HuH-7 (cell line): ENCODE data around the gene ABCB1.
"Not testable (repeated sequence)": the region's sequence is repeated elsewhere in the genome, so short reads cannot be mapped to it uniquely, and the experiment has no call there.

Source experiments
- DNase-seq: peaks from one replicate; pipeline ENCODE4 v3.0.0; 2011; ENCODE audit warnings: low spot score

ABCB1 gene

DNA sequence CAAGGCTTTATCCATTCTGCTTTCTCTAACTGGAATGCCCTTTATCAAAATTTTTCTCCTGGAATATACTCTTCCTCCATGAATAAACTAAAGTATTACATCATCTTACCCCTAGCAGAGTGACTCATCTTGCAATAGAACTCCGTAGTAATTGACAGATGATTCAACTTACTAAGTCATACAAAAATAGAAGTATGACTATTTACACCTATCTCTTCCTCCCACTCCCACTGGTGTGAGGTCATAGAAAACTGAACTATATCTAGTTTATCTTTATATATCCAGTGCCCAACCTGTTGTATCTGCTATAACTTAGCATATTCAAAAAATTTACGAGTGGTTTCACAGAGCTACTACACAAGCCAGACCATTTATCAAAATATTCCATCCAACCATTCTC is 26.1 kb downstream of the ABCB1 start:
- DNase-seq, result no peak

DNA sequence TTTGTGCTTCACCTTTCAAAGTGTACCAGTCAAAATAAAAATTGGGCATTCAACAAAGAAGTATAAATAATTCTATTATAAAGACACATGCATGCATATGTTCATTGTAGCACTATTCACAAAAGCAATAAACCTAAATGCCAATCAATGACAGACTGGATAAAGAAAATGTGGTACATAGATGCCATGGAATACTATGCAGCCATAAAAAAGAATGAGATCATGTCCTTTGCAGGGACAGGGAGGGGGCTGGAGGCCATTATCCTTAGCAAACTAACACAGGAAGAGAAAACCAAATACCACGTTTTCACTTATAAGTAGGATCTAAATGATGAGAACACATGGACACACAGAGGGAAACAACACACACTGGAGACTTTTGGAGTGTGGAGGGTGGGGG is 28.2 kb downstream of the ABCB1 start:
- DNase-seq, result not testable (repeated sequence)

DNA sequence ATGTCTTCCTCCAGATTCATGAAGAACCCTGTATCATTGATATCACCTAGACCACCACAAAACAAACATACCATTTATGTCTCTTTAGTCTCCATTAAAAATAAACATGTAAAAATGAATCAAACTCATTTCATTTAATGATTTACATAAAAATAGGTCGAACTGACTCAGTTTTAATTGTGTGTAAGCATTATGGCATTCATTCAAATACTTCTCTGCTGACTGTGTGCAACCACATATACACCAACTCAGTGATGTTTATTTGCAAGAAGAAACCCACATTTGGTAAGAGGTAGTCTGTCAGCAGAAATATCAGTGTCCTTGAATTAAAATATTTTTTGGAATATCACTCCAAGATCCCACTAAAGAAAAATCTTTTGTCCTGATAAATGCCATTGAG is 30.5 kb downstream of the ABCB1 start:
- DNase-seq, result no peak

DNA sequence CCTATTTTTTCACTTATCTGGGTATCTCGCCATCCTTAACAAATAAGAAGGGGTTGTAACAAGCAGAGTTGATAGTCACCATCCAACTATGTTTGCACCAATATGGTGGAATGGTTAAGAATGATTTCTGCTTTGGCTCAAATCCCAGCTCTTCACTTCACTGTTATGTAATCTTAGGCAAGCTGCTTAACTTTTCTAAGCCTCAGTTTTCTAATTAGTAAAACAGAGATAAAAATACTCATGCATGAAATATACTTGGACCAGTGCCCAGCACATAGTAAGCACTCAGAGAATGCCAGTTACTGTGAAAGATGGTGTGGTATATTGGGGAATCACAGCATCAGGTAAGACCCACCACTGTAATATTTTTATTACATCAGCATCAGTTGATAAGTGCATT is 33.6 kb downstream of the ABCB1 start:
- DNase-seq, result no peak

DNA sequence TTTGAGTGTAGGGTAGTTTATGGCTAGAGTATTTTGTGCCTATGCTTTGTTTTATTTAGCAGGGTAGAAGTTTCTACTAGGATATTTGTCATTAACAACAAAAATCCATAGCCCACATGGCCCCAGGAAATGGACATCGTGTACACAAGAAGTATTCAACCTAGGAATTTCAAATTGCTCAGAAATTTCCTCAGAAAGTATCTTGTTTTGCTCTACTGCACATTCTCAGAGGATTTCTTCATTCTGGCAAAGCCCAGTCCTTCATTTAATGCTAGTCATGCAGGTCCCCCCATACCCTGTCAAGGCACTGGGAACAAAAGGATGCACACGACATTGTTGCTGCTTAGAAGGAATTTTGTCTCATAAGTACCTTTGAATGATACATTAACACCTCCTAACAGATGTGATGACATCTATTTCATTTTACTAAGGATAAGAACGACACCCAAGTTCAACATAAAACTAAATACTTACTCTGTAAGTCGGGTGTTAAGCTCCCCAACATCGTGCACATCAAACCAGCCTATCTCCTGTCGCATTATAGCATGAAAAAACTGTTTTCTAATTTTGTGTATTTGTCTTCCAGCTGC is 34.3 kb downstream of the ABCB1 start:
- no peak for DNase-seq

DNA sequence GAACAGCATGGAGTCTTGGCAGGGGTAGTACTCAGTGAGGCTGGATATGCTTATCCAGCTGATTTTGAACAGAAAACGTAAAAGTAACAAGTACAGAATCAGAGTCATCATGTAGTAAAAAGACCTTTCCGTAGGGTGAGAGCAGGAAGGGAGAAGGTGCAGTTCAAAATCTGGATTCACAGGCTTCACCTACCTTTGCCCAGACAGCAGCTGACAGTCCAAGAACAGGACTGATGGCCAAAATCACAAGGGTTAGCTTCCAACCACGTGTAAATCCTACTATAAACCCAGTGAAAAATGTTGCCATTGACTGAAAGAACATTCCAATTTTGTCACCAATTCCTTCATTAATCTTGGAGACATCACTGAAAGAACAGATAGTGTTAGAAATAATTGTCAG is 34.8 kb downstream of the ABCB1 start:
- no peak for DNase-seq

DNA sequence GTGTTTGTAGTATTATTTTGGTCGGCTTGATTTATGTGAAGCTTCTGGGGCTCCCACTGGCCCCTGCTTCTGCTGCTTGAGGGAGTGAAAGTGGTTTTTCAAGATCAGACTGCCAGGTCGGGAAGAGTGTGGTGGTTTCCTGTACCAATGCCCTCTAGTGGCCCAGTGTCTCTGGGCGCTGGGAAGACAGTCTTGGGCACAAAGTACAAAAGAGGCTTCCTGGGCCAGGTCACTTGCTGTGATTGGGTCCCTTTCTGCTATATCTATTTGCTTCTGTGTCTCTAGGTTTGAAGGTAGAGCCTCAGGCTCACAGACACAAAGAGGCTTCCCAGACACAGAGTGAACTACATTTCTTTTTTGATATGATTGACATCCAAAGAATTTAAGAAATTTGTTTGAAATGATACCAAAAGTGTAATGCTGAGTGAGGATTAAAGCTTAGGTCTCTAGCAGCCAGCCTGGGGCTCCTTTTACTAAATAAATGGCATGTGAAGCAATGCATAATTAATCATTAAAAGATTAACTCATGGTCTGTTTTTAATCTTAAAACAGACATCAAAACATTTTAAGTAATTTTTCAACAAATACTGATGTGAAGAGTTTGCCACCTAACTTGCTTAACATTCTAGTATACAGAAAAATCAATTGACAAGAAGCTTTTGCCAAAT is 36.3 kb downstream of the ABCB1 start:
- peak; percentile 11 for DNase-seq

DNA sequence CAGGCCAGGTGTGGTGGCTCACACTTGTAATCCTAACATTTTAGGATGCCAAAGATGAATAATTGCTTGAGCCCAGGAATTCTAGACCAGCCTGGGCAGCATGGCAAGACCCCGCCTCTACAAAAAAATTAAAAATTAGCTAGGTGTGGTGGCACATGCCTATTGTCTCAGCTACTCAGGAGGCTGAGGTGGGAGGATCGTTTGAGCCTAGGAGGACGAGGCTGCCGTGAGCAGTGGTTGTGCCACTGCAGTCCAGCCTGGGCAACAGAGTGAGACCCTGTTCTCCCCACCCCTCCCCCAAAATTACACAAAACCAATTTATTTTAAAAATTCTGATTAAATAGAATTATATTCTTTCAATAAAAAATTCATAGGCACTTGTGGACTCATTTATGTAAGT is 39.0 kb downstream of the ABCB1 start:
- no peak for DNase-seq

DNA sequence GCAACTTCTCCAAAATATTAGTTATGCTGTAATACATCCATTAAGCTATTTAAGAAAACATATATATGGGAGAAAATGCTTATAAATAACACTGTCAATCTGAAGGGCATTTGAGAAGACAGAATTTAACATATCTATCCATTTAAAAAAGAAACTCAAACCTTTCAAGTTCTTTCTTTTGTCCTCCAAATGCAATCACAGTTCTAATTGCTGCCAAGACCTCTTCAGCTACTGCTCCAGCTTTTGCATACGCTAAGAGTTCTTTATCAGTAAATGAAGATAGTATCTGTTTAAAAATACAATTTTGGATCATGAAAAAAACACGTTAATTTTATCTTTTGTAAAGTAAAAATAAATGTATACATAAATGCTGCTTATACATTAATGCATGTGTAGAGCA is 39.6 kb downstream of the ABCB1 start:
- DNase-seq, result no peak

DNA sequence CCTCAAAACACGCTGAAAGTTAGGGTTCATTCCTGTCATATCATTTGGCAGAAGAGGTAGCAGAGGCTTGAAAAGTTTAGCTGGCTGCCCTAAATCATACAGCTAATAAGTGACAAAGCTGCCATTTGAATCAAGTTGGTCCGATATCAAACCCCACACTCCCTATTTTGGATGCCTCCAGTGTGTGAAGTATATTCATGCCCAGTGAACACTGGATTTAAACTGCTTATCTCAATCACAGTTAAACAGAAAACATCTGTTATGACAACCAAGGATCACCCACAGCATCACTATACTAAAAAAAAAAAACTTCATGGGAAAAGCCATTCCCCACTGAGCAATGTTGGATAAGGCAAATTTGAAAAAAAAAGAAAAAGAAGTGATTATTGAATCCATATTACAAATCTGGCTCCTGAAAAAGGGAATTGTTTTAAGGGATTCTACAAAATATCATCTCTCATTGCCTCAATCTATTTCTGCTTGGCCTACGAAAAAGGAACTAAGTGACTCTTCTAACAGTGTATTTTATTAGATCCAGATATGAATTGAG is 48.3 kb downstream of the ABCB1 start:
- DNase-seq, result no peak

DNA sequence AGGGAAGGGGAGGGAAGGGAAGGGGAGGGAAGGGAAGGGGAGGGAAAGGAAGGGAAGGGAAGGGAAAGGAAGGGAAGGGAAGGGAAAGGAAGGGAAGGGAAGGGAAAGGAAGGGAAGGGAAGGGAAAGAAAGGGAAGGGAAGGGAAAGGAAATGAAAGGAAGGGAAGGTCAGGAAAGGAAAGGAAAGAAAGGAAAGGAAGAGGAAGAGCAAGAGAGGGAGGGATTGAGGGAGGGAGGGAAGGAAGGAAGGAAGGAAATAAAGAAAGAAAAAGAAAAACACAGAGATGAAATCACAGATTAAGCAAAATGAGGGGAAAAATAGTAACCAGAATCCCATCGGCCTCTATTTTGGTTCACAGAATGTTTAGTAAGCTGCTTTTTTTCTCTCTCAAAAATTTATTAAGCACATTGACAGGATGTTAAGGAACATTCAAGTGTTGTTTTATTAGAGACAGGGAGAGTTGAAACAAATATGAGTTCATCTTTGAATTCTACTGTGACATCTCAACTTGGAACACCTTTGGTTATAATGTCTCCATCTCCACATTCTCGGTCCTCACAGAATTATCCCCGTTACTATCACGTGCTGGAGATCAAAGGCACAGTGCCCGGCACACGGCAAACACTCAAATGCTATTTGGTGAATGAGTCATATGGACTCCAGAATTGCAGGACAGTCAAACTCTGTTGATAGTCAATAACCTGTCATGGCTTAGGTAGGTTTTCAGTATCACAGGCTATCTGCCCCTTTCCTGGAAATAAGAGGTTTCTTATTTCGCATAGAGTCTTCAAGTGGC is 52.4 kb downstream of the ABCB1 start:
- peak; percentile 6 for DNase-seq

DNA sequence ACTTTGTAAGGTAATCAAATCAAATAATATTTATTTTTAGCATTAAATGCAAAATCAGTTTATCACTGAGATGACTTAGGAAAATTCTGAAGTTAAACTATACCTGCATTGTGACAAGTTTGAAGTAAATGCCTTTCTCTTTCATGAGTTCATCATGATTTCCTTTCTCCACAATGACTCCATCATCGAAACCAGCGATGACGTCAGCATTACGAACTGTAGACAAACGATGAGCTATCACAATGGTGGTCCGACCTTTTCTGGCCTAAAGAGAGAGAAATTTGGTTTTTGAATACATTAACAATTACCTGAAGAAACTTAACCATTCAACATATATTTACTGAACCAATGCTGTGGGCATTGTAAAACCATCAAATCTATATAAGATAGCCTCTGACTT is 54.9 kb downstream of the ABCB1 start:
- no peak for DNase-seq

DNA sequence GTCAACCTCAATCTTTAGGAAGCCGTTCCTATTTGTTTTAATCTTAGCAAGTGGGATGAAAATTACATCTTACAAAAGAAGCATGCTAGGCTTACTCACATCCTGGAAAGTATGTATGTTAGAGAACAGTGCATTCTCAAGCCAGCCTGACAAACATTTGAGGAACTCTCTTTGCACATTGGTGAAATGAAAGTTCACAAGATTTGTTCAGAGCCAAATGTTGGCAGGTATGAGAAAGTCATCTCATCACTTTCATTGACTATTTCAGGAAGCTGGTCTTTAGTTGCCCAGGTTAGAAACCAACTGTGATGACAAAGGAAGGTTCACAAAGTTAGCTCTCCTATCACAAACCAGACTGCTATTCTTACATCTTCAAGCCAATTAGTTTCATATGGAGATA is 57.1 kb downstream of the ABCB1 start:
- DNase-seq, result no peak

DNA sequence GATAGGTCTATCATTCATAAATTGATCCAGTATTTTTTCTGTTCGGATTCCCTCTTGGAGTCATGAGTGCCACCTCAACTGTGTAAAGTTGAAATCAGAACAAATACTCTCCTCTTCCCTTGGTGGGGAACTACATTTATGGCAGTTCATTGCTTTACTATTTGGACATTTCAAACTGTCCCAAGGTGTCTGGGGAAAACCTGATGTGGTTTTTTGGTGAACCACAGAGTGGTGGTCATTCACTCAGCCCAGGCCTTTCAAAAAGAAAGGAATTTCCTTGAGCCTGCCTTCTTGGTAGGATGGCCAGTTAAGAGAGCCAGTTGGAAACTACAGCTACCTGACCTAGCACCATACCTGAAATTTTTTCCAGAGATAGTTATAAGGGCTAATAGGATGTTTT is 59.0 kb downstream of the ABCB1 start:
- DNase-seq, result no peak

DNA sequence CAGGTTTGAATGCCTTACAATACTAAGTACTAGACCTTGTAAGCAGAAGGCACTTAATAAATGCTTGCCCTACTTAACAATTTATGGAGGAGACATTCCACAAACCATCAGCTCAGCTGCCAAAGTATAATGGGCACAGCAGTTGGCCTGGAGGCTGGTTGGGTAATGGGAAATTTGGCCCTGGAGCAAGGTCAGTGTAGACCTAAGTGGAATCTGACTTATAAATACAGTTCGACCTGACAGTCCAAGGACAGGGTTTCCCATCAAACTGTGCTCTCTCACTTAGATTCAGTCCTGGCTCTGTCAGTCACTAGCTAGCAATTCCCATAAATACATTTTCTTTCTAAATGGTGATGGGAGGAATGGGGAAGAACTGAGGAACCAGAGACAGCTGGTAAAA is 62.6 kb downstream of the ABCB1 start:
- DNase-seq, result no peak

DNA sequence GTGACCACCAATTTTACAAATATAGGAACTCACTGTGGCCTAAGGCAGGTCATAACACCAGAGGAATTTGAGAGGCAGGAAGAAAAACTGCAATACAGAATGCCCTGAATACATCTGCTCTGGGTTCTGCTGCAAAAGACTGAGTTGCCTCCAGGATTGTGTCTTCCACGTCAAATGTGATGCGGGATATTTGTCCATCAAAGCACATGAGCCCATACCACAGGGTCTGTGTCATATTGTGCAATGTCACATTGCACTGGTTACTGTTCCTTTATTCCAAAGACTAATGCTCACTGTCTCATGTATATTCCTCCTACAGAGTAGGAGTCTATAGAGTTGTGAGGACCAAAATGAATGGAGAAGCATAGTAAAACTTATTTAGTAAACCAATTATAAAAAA is 66.6 kb downstream of the ABCB1 start:
- no peak for DNase-seq

DNA sequence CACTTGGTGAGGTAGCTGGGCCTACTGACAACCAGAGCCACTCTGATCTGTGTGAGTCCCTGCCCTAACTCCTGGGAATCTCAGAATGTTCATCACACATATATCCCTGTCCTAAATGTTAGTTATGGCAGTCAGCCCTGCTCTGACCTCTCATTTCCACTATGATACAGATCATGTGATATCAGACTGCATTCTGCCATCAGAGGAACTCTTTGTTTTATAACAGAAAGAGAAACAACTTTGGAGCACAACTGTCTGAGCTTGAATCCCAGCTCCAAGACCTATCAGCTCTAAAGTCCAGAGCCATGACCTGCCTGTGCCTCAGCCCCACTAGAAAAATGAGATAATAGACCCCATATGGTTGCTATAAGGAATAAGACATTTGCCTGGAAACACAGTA is 70.6 kb downstream of the ABCB1 start:
- no peak for DNase-seq

DNA sequence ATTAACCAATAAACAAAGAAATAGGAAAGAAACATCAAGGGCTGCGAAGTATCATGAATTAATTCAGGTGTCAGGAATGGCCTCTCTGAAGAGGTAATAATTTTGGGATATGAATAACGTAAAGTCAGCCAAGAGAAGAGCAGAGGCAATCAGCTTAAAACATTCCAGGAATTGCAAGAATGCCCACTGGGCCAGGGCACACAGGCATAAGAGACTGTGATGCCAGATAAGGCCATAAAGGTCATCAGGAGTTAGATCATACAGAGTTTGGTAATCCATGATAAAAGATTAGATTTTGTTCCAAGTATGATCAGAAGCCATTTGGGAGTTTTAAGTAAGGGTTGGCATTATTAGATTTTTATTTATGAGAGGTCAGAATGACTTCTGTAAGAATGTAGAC is 72.0 kb downstream of the ABCB1 start:
- no peak for DNase-seq

DNA sequence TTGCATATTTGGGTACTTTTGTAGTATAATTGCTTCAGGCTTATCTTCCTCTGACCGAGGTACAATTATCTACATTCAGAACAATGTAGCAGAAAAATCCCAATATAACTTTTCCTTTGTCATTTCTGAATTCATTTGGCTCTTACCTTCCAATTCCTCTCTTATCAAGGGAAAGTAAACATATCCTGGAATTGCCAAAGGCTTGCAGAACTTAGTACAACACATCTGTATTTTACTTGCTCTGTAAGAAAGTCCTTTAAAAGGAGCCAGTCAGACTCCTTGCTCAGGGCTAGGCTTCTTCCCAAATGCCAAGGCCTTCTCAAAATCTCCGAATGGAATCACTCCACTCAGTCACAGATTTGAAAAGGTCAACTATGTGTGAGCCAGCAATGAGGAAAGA is 81.9 kb downstream of the ABCB1 start:
- no peak for DNase-seq

DNA sequence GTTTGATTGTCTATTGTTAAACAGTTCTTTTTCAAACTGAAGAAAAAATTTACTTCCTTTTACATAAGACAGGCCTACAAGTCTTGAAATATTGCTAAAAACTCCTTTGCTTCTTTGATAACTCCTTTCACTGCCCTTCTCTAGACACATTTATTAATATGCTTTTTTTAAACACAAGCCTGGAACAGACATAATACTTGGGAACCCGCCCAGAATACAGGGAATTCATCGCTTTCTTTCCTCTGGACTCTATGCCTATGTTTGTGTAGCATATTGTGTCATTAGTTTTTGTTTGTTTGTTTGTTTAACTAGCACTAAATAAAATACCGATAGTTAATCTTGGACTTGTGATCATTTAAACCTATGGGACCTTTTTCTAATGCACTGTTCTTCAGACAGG is 82.8 kb downstream of the ABCB1 start:
- no peak for DNase-seq

DNA sequence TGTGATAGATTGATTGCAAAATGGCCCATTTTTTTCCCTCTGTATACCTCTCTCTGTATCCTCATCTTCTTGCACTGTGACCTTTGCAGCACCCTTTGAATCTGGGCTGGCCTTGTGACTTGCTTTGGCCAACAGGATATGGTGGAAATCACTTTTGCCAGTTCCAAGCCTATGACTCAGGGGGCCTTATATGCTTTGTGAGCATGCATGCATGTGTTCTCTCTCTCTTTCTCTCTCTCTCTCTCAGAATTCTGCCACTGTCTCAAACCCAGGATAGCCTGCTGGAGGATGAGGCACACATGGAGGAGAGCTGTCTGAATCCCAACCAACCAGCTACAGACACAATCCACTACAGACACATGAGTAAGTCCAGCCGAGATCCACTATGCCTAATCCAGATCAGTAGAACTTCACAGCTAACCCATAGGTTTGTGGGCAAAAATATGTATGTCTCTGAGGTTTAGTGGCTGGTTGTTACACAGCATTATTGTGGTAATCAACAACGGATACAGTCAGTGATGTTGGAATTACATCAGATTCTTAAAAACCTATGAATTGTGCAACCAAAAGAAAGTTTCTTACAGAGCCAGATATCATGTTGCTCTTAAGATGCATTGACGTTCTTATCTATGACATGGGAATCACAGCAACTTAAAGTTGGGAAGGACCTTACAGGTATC is 83.4 kb downstream of the ABCB1 start:
- no peak for DNase-seq

DNA sequence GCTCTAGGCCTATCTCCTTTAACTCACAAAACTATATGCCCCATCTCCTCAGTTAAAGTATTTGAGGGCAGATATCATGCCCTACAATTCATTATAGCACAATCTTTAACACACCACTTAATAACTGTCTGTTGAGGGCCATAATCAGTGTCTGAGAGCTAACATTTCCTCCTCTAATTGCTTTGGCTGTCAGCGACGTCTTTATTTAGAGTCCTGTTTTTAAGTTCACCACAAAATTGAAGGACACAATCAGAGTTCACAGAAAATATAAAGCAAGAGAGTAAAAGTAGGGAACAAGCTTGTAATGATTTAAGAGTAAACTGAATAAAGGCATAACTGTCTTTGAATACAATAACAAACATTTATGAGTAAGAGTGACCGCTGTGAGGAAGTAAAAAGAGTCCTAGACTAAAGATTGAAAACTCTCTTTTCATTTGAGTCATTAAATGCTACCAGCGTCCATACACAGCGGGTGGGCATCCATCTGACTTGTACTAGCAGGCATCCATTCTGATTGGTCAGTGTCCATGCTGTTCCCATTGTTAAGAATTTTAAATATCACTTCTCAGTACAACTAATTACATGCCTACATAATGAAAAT is 86.8 kb downstream of the ABCB1 start:
- DNase-seq, result no peak
